ENCODE results near the gene GRIK4. TPM values are rescaled to one million over a fixed set of nuclear protein-coding genes. Genes with fewer than 3 reads are reported as not detected.

GRIK4 gene
- polyA plus RNA-seq, 1 of the 3 experiments (the other 2 are of a cell fraction), result 0.03 TPM

DNA sequence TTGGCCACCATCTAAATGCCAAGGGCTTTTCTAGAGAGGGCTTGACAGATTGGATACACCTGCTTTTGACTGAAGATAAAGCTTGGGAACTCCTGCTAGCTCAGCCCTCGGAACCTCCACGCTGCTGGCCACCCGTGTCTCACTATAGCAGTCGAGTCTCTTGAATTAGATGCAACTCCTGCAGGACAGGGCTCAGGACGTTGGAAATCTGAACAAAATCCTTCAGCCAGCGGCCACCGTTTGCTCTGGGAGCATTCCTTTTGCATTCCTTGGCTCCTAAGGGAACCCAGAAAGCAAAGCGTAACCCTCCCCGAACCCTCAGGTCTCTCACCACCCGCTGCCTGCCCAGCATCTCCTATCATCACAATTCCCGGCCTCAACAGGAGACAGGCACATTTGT lies 77.8 kb downstream of the GRIK4 start:
- 62% methylated on average over 11 of the region's 11 CpGs for WGBS (ENCODE audit: low lambda C conversion rate)
- DNase-seq, result no peak
- H3K36me3 ChIP-seq (replicated peaks in 1 of 2; ENCODE audit: control insufficient read depth in 1 of 2, insufficient read depth in 2 of 2, low read length in 1 of 2), result no peaks in the 10 kb centered on the region
- H3F3A ChIP-seq (replicated peaks; ENCODE audit: insufficient read depth), result no peaks in the 10 kb centered on the region
- H3K9me3 ChIP-seq, result no peaks in the 10 kb centered on the region
- H3K9ac ChIP-seq, result no peak overlapping the region
- H3K4me2 ChIP-seq, result no peak overlapping the region
- H3K27me3 ChIP-seq (ENCODE audit: insufficient read depth), result no peaks in the 10 kb centered on the region; the same call in 1 of the 2 replicates
- no peak overlapping the region for H3K27ac ChIP-seq (ENCODE audit: low read depth in 2 of 2, low read length in 1 of 2)
- CTCF ChIA-PET, result interaction anchor here (1.2 to 1.8 kb wide), 2 partner anchors 9 to 10 kb away, joined by 3 to 5 read pairs; no protein-coding TSS in a partner anchor
- POLR2A ChIA-PET, result no interaction called here
- H3K9me2 ChIP-seq, result no peaks in the 10 kb centered on the region
- H3K4me1 ChIP-seq (ENCODE audit: control insufficient read depth in 1 of 2, insufficient read depth in 2 of 2, low read depth in 1 of 2, low read length in 1 of 2), result no peaks in the 10 kb centered on the region
- TF ChIP-seq, protein P1, sequence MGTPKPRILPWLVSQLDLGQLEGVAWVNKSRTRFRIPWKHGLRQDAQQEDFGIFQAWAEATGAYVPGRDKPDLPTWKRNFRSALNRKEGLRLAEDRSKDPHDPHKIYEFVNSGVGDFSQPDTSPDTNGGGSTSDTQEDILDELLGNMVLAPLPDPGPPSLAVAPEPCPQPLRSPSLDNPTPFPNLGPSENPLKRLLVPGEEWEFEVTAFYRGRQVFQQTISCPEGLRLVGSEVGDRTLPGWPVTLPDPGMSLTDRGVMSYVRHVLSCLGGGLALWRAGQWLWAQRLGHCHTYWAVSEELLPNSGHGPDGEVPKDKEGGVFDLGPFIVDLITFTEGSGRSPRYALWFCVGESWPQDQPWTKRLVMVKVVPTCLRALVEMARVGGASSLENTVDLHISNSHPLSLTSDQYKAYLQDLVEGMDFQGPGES (IDR thresholded peaks at IDR 0.05; ENCODE audit: low read depth, low read length), result no peak
- TF ChIP-seq EP300 (IDR thresholded peaks at IDR 0.05; ENCODE audit: borderline replicate concordance in 1 of 2, low read depth in 1 of 2, low read length in 1 of 2) (no peak), FOXJ3 (CRISPR knock-in tag; IDR thresholded peaks at IDR 0.05) (no peak), GABPA (IDR thresholded peaks at IDR 0.05; ENCODE audit: low read depth) (no peak), RFX5 (IDR thresholded peaks at IDR 0.05; ENCODE audit: low read length) (no peak)
- H3K4me3 ChIP-seq (ENCODE audit: low read depth in 2 of 2, low read length in 1 of 2), result no peak overlapping the region
- H3K79me2 ChIP-seq (ENCODE audit: insufficient read depth), result no peaks in the 10 kb centered on the region
- no peak overlapping the region for H2AFZ ChIP-seq (ENCODE audit: low read depth)
- no peaks in the 10 kb centered on the region for H4K20me1 ChIP-seq (ENCODE audit: insufficient read depth)

- no peak for DNase-seq
- H2AFZ ChIP-seq (ENCODE audit: low read depth), result no peak overlapping the region
These were observed 78.9 kb downstream of the GRIK4 start for GRCh38 chr11:120590472-120590871.

DNA sequence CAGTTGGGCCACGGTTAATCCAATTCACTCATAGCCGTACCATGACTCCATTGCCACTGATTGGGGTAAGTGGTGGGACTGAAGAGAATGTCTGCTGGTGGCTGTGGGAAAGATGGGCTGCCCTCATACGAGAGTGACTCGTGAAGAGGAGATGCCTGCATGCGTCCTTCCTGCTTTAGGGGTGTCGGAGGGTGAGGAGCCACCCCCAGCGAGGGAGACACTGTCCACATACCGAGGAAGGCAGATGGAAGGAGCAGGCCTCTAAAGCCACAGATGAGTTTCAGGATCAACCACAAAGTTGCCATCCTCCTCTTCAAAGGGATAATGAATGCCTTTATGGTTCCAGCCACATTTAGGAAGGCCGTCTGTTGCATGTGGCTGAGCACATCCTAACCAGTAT lies 83.2 kb downstream of the GRIK4 start:
- no peaks in the 10 kb centered on the region for H3K36me3 ChIP-seq (replicated peaks in 1 of 2; ENCODE audit: control insufficient read depth in 1 of 2, insufficient read depth in 2 of 2, low read length in 1 of 2)
- no peaks in the 10 kb centered on the region for H3F3A ChIP-seq (replicated peaks; ENCODE audit: insufficient read depth)
- H2AFZ ChIP-seq (ENCODE audit: low read depth), result no peak overlapping the region
- H3K9me2 ChIP-seq, result no peaks in the 10 kb centered on the region
- H3K4me3 ChIP-seq (ENCODE audit: low read depth in 2 of 2, low read length in 1 of 2), result no peak overlapping the region
- no peak overlapping the region for H3K4me2 ChIP-seq
- ChIA-PET CTCF (no interaction called here), POLR2A (no interaction called here)
- 62% methylated on average over 9 of the region's 9 CpGs for WGBS (ENCODE audit: low lambda C conversion rate)
- H3K9ac ChIP-seq, result no peak overlapping the region
- no peak overlapping the region for H3K27ac ChIP-seq (ENCODE audit: low read depth in 2 of 2, low read length in 1 of 2)
- no peaks in the 10 kb centered on the region for H3K79me2 ChIP-seq (ENCODE audit: insufficient read depth)
- no peak for DNase-seq
- H4K20me1 ChIP-seq (ENCODE audit: insufficient read depth), result no peaks in the 10 kb centered on the region
- no peaks in the 10 kb centered on the region for H3K9me3 ChIP-seq
- peaks cover 5% of the 10 kb centered on the region; the same call in 1 of the 2 replicates for H3K27me3 ChIP-seq (ENCODE audit: insufficient read depth)
- no peaks in the 10 kb centered on the region for H3K4me1 ChIP-seq (ENCODE audit: control insufficient read depth in 1 of 2, insufficient read depth in 2 of 2, low read depth in 1 of 2, low read length in 1 of 2)
- TF ChIP-seq MXI1 (IDR thresholded peaks at IDR 0.05; ENCODE audit: low read depth, low read length) (no peak), REST (IDR thresholded peaks at IDR 0.05; ENCODE audit: low read depth, low read length) (no peak), MEF2A (IDR thresholded peaks at IDR 0.05; ENCODE audit: borderline replicate concordance, low read depth) (no peak), NFIC (IDR thresholded peaks at IDR 0.05; ENCODE audit: borderline replicate concordance) (no peak), EZH2phosphoT487 (IDR thresholded peaks at IDR 0.05; ENCODE audit: borderline replicate concordance, low read depth) (no peak), FOSL2 (IDR thresholded peaks at IDR 0.05; ENCODE audit: borderline replicate concordance, low read depth) (no peak)
- TF ChIP-seq, protein P1 (IDR thresholded peaks at IDR 0.05; ENCODE audit: low read depth, low read length), result no peak
- TF ChIP-seq, protein P2, sequence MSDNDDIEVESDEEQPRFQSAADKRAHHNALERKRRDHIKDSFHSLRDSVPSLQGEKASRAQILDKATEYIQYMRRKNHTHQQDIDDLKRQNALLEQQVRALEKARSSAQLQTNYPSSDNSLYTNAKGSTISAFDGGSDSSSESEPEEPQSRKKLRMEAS (IDR thresholded peaks at IDR 0.05; ENCODE audit: low read depth), result no peak

More at GRCh38 chr11:120590472-120590871, 78.9 kb downstream of the GRIK4 start:
- WGBS (ENCODE audit: low lambda C conversion rate), result 71% methylated on average over 3 of the region's 3 CpGs
- Histone ChIP-seq H3K27me3 (ENCODE audit: insufficient read depth) (peaks cover 5% of the 10 kb centered on the region; the same call in 1 of the 2 replicates), H3K79me2 (ENCODE audit: insufficient read depth) (no peaks in the 10 kb centered on the region), H3F3A (replicated peaks; ENCODE audit: insufficient read depth) (no peaks in the 10 kb centered on the region), H3K4me2 (no peak overlapping the region), H3K9ac (no peak overlapping the region), H3K9me3 (no peaks in the 10 kb centered on the region), H3K27ac (ENCODE audit: low read depth in 2 of 2, low read length in 1 of 2) (no peak overlapping the region), H3K4me1 (ENCODE audit: control insufficient read depth in 1 of 2, insufficient read depth in 2 of 2, low read depth in 1 of 2, low read length in 1 of 2) (no peaks in the 10 kb centered on the region), H3K4me3 (ENCODE audit: low read depth in 2 of 2, low read length in 1 of 2) (no peak overlapping the region), H3K36me3 (replicated peaks in 1 of 2; ENCODE audit: control insufficient read depth in 1 of 2, insufficient read depth in 2 of 2, low read length in 1 of 2) (no peaks in the 10 kb centered on the region), H4K20me1 (ENCODE audit: insufficient read depth) (no peaks in the 10 kb centered on the region), H3K9me2 (no peaks in the 10 kb centered on the region)
- TF ChIP-seq POLR2AphosphoS5 (IDR thresholded peaks at IDR 0.05; ENCODE audit: low read depth, low read length) (no peak), FOXM1 (IDR thresholded peaks at IDR 0.05; ENCODE audit: low read depth) (no peak)
- CTCF ChIA-PET, result interaction anchor here (1.2 to 1.6 kb wide), 2 partner anchors 11 to 604 kb away, joined by 3 read pairs; no protein-coding TSS in a partner anchor
- POLR2A ChIA-PET, result no interaction called here

Measured in SK-N-SH (cell line).